ENCODE results near the gene CHI3L1. TPM values are rescaled to one million over a fixed set of nuclear protein-coding genes. Genes with fewer than 3 reads are reported as not detected.

The CHI3L1 gene
- total RNA-seq, 2 donors from 2014 or later, result not detected

DNA sequence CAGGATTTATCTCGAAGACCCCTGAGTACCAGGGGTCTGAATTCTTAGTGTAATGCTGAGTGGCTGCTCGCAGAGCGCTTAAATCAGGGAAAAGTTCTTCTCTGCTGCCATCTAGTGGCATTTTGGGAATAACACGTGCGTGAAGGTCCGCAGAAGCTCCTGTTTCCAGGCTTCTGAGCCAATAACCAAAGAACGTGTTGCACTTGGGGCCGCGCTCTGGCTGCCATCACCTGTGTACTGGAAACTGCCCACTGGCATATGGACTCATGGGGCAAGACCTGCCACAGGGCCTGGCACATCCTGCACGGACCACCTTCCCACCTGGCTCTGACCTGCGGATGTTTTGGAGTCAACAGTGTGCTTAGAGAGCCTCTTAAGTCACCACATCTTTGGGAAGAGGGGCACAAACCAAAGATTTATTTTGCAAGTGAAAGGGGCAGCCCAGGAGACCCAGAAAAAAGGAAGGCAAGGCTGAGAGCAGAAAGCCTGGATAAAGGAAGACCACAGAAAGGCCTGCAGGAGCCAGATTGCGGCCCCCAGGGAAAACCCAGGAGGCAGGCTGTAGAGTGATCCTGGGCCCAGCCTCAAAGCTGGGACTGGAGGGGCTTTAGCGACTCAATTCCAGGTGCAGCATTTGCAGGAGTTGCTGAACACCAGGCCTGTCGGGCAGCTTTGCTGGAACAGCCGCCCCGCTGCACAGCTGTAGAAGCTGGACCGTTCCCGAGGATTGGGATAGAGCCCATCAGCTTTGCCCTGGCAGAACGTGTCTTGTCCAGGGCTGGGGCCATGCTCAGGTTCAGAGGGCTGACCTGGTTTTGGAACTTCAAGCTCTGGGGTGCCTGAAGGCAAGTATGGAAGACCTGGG, 30.0 kb upstream of the CHI3L1 start:
- Mint-ChIP-seq H3K27me3 (ENCODE audit: low read depth) (peaks cover 20% of the 10 kb centered on the region), H3K27ac (no peak overlapping the region), H3K4me1 (ENCODE audit: low read depth) (peaks cover 6% of the 10 kb centered on the region), H3K9me3 (no peaks in the 10 kb centered on the region), H3K4me3 (no peak overlapping the region), H3K36me3 (ENCODE audit: insufficient read depth in 2 of 2) (no peaks in the 10 kb centered on the region)
- ATAC-seq (replicated peaks in 1 of 2) (peak; percentile 41 to 60), DNase-seq (peak; percentile 48 to 68)

GRCh38 chr1:203215573-203215972, 29.1 kb upstream of the CHI3L1 start:
- H3K4me3 Mint-ChIP-seq, result no peak overlapping the region
- ATAC-seq (replicated peaks in 1 of 2), result no peak
- no peaks in the 10 kb centered on the region for H3K36me3 Mint-ChIP-seq (ENCODE audit: insufficient read depth in 2 of 2)
- no peak overlapping the region for H3K27ac Mint-ChIP-seq
- no peak for DNase-seq
- peaks cover 20% of the 10 kb centered on the region for H3K27me3 Mint-ChIP-seq (ENCODE audit: low read depth)
- peaks cover 6% of the 10 kb centered on the region for H3K4me1 Mint-ChIP-seq (ENCODE audit: low read depth)
- no peaks in the 10 kb centered on the region for H3K9me3 Mint-ChIP-seq

DNA sequence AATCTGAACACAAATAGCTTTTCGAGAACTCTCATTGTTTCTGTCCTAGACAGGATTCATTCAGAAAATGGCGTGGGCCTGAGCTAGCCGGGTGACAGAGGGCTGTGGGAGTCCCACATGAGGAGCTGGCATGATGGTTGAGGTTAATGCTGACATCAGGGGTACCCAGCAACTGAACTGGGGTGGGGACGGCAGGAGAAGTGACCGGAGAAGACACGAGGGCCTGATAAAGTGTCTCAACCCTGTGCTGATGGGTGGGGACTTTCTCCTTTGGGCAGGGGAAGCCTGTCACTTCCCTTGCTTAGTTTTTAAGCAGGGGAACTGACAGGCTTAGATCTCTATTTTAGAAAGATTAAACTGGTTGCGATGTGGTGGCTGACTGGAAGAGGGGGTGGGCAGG, 28.4 kb upstream of the CHI3L1 start:
- DNase-seq (no peak), ATAC-seq (replicated peaks in 1 of 2) (no peak)
- Mint-ChIP-seq H3K9me3 (no peaks in the 10 kb centered on the region), H3K27me3 (ENCODE audit: low read depth) (peaks cover 20% of the 10 kb centered on the region), H3K27ac (no peak overlapping the region), H3K4me3 (no peak overlapping the region), H3K4me1 (ENCODE audit: low read depth) (peaks cover 6% of the 10 kb centered on the region), H3K36me3 (ENCODE audit: insufficient read depth in 2 of 2) (no peaks in the 10 kb centered on the region)

DNA sequence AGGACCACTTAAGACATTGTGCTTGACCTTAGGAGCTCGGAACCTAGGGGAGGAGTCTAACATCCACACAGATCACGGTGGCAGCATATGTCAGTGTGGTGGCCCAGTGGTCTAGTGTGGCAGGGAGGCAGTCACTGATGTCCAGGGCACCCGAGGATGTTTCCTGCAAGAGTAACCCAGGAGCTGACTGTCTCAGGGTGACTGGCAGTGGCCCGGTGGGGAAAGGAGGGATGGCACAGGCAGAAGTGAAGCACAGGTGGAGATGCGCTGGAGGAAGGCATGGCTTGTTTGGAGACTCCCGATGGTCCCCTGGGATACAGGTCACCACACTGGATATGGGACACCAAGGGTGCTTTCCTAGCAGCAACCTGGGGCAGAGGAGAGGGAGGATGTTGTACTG, 26.6 kb upstream of the CHI3L1 start:
- peaks cover 6% of the 10 kb centered on the region for H3K4me1 Mint-ChIP-seq (ENCODE audit: low read depth)
- no peak for ATAC-seq (replicated peaks in 1 of 2)
- no peak overlapping the region for H3K27ac Mint-ChIP-seq

DNA sequence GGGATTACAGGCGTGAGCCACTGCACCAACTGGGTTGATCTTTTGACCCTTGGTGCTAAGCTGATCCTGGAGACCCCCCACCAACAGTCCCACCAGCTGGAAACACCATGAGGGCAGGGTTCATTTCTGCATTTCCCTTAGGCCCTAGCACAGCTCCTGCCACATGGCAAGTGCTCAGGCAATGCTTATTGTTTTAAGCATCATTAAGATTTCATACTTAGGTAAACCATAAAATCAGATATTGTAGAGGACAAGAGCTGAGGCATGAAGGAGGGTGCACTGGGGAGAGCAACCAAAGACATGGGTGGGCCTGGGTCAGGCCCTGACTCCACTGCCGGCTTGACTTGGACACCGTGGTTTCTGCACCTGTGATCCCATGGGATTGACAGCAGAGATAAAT, 25.3 kb upstream of the CHI3L1 start:
- Mint-ChIP-seq H3K27me3 (ENCODE audit: low read depth) (peaks cover 24% of the 10 kb centered on the region), H3K9me3 (no peaks in the 10 kb centered on the region), H3K4me1 (ENCODE audit: low read depth) (peaks cover 6% of the 10 kb centered on the region), H3K27ac (no peak overlapping the region), H3K4me3 (no peak overlapping the region), H3K36me3 (ENCODE audit: insufficient read depth in 2 of 2) (no peaks in the 10 kb centered on the region)
- DNase-seq, result no peak
- ATAC-seq (replicated peaks in 1 of 2), result no peak

More for the DNA sequence above, 26.6 kb upstream of the CHI3L1 start:
- H3K4me3 Mint-ChIP-seq, result no peak overlapping the region
- H3K9me3 Mint-ChIP-seq, result no peaks in the 10 kb centered on the region
- peaks cover 20% of the 10 kb centered on the region for H3K27me3 Mint-ChIP-seq (ENCODE audit: low read depth)
- H3K36me3 Mint-ChIP-seq (ENCODE audit: insufficient read depth in 2 of 2), result no peaks in the 10 kb centered on the region
- no peak for DNase-seq

- Mint-ChIP-seq H3K36me3 (ENCODE audit: insufficient read depth in 2 of 2) (no peaks in the 10 kb centered on the region), H3K4me1 (ENCODE audit: low read depth) (peaks cover 1% of the 10 kb centered on the region), H3K27ac (no peak overlapping the region), H3K4me3 (no peak overlapping the region), H3K9me3 (no peaks in the 10 kb centered on the region), H3K27me3 (ENCODE audit: low read depth) (peaks cover 16% of the 10 kb centered on the region)
- DNase-seq (no peak), ATAC-seq (replicated peaks in 1 of 2) (no peak)
These were observed 24.5 kb upstream of the CHI3L1 start for GRCh38 chr1:203210988-203211387.

DNA sequence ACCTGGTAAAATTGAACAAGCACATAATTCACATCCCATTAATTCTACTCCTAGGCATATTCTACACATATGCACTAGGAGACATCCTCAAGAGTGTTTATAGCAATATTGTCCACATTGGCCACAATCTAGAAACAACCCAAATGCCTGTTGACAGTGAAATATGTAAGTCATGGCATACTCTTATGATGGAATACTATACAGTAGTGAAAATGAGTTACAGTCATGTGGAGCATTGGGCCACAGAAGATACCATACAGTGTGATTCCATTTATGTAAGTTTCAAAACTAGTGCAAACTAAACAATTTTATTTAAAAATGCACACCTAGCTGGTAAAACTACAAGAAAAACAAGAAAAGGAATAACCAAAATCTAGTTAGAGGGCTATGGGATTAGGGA, 23.8 kb upstream of the CHI3L1 start:
- Mint-ChIP-seq H3K27me3 (ENCODE audit: low read depth) (peaks cover 13% of the 10 kb centered on the region), H3K27ac (no peak overlapping the region), H3K4me3 (no peak overlapping the region), H3K4me1 (ENCODE audit: low read depth) (no peaks in the 10 kb centered on the region), H3K9me3 (no peaks in the 10 kb centered on the region), H3K36me3 (ENCODE audit: insufficient read depth in 2 of 2) (no peaks in the 10 kb centered on the region)
- DNase-seq, result no peak
- no peak for ATAC-seq (replicated peaks in 1 of 2)

- no peak for DNase-seq
- no peak for ATAC-seq (replicated peaks in 1 of 2)
- Mint-ChIP-seq H3K36me3 (ENCODE audit: insufficient read depth in 2 of 2) (no peaks in the 10 kb centered on the region), H3K27ac (no peak overlapping the region), H3K27me3 (ENCODE audit: low read depth) (peaks cover 14% of the 10 kb centered on the region), H3K4me3 (no peak overlapping the region), H3K4me1 (ENCODE audit: low read depth) (no peaks in the 10 kb centered on the region), H3K9me3 (peaks cover 0 to 1% of the 10 kb centered on the region in 2 donors)
These were observed 21.7 kb upstream of the CHI3L1 start for GRCh38 chr1:203208181-203208580.

DNA sequence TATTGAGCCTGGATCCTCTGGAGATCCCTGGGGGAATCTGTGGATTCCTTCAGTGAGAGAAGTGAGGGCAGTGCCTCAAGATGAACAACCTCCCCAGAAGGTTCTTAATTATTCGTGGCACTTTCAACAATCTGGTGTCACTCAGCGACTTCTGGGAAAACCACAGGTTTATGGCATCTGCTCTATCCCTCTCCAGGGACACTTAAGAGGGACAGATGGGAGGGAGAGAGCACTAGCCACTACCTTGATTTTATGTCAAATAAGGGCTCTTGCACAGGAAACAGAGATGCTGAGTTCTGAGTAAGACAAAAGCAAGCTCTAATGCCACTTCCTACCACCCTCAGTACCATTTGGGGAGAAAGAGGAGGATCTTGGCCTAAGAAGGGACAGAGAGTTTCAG, 21.2 kb upstream of the CHI3L1 start:
- no peak for DNase-seq
- Mint-ChIP-seq H3K4me3 (no peak overlapping the region), H3K36me3 (ENCODE audit: insufficient read depth in 2 of 2) (no peaks in the 10 kb centered on the region), H3K27ac (no peak overlapping the region), H3K9me3 (peaks cover 0 to 1% of the 10 kb centered on the region in 2 donors), H3K27me3 (ENCODE audit: low read depth) (peaks cover 17% of the 10 kb centered on the region), H3K4me1 (ENCODE audit: low read depth) (no peaks in the 10 kb centered on the region)
- ATAC-seq (replicated peaks in 1 of 2), result no peak

DNA sequence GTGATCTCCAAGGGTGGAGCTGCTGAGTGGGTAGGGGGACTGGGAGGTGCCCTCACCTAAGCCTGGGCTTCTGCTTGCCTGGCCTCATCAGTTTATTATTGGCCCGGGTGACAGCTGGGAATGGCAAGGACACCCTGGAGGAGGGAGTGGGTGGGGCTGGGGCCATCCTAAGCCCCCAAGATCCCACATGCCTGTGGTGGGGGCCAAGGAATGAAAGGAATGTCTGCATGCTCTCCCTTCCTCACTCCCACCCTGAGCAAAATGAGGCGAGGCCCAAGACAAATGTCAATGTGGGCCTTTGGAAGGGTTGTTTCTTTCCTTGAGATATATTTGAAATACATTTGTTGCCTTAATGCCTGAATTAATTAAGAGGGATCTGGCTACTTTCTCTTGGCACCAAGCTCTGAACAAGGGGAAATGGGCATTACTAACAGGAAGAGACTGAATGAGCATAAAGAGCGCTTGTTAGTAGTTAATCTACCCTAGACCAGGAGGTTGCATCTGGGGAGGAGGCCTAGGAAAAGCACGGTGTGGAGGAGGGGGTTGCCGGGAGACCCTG, 19.7 kb upstream of the CHI3L1 start:
- no peaks in the 10 kb centered on the region for H3K4me1 Mint-ChIP-seq (ENCODE audit: low read depth)
- no peak overlapping the region for H3K27ac Mint-ChIP-seq
- DNase-seq (no peak), ATAC-seq (replicated peaks in 1 of 2) (no peak)
- peaks cover 0 to 1% of the 10 kb centered on the region in 2 donors for H3K9me3 Mint-ChIP-seq
- H3K27me3 Mint-ChIP-seq (ENCODE audit: low read depth), result peaks cover 17% of the 10 kb centered on the region
- H3K4me3 Mint-ChIP-seq, result no peak overlapping the region
- H3K36me3 Mint-ChIP-seq (ENCODE audit: insufficient read depth in 2 of 2), result no peaks in the 10 kb centered on the region

DNA sequence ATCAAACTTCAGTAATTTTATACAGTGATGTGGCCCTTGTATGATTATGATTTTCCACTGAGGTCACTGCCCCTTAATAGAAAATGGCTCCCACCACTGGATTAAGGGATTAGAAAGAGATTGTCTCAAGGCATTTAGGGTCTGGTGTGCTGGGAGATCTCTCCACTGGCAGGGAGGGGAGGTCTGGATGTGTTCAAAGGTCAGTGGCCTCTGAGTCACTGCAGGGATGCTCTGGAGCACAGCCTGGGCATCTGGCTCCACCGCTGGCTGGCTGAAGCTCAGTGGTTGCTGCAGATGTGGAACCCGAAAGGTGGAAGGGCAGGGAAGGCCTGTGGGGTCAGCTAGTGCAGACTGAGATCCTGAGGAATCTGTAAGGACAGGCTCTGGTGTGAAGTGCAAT, 18.3 kb upstream of the CHI3L1 start:
- Mint-ChIP-seq H3K27me3 (ENCODE audit: low read depth) (peaks cover 30% of the 10 kb centered on the region), H3K4me3 (no peak overlapping the region), H3K9me3 (peaks cover 0 to 1% of the 10 kb centered on the region in 2 donors), H3K4me1 (ENCODE audit: low read depth) (no peaks in the 10 kb centered on the region), H3K27ac (no peak overlapping the region), H3K36me3 (ENCODE audit: insufficient read depth in 2 of 2) (no peaks in the 10 kb centered on the region)
- no peak for DNase-seq
- ATAC-seq (replicated peaks in 1 of 2), result no peak

DNA sequence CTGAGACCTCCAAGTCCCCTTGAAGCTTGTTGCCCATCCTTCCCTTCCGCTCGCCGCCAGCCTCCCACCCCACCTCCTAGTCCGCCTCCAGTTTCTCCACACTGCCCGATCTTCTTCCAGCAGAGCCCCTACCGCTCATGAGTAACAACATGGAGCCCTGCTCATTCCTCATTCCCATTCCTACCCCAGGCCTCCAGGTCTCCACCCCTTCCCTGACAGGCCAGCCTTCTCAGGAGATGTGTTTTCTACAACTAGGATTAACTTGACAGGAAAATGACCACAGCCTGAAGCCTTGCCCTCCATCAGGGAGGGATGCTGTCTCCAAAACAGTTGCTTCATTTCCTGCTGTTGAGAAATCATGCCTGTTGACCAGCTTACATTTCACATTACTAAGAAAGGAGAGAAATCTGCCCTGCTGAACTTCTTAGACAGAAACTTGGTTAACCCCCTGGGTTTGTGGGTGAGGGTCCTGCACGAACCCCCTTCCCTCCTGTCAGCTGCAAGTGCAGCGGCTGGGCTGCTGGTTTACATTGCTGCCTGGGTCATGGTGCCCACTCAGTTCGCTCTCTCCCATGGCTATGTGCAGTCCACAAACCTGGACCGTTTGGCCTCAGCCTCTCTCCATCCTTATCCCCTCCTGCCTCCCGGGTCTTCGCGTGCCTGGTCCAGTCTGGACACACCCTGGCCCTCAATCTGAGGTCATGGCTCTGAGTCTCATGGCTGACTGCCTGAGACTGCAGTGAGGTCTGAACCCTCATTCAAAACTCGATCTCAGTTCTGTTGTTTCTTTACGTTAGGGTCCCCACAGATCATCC, 16.1 kb upstream of the CHI3L1 start:
- Mint-ChIP-seq H3K27ac (no peak overlapping the region), H3K4me3 (no peak overlapping the region)
- no peak for ATAC-seq (replicated peaks in 1 of 2)

DNA sequence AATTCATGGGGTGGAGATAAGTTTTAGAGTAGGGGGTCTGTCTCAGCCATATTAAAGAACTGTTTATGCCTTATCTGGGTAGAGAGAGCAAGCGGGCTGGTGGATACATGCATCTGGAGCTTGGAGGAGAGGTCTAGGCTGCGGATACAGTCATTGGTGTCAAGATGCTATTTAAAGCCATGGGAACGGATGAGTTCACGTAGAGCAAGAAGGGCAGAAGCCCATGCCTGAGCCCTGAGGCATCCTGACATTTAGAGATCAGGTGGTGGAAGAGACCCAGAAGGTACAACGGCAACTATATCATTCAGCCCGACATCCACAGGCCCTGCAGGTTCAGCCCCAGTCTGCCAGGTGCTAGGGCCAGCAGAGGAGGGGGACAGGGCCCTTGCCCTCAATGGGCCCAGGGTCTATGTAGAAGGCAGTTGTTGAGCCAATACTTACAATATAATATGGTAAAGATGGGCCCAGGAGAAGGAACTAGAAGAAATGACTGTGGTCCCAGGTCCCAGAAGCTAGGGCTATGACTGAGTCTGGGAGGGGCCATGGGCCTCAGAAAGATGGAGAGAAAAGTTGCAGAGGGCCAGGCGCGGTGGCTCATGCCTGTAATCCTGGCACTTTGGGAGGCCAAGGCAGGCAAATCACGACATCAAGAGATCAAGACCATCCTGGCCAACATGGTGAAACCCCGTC, 15.2 kb upstream of the CHI3L1 start:
- Mint-ChIP-seq H3K27me3 (ENCODE audit: low read depth) (peaks cover 24% of the 10 kb centered on the region), H3K9me3 (peaks cover 0 to 1% of the 10 kb centered on the region in 2 donors), H3K4me3 (no peak overlapping the region), H3K4me1 (ENCODE audit: low read depth) (no peaks in the 10 kb centered on the region), H3K36me3 (ENCODE audit: insufficient read depth in 2 of 2) (no peaks in the 10 kb centered on the region), H3K27ac (no peak overlapping the region)
- DNase-seq, result no peak
- no peak for ATAC-seq (replicated peaks in 1 of 2)

More for the DNA sequence above, 16.1 kb upstream of the CHI3L1 start:
- H3K9me3 Mint-ChIP-seq, result peaks cover 0 to 1% of the 10 kb centered on the region in 2 donors
- peaks cover 29% of the 10 kb centered on the region for H3K27me3 Mint-ChIP-seq (ENCODE audit: low read depth)
- H3K4me1 Mint-ChIP-seq (ENCODE audit: low read depth), result no peaks in the 10 kb centered on the region
- H3K36me3 Mint-ChIP-seq (ENCODE audit: insufficient read depth in 2 of 2), result no peaks in the 10 kb centered on the region
- no peak for DNase-seq
